C4-2B (cell line): ENCODE results near the gene MRPL55.

Experiments used
- CTCF ChIP-seq: fragments of 450-650 bp; conservative IDR thresholded peaks from 2 replicates; pipeline ENCODE4 v1.5.1; 2017; ENCODE audit warnings: mild to moderate bottlenecking
- ZFX ChIP-seq: fragments of 450-650 bp; IDR thresholded peaks from 2 replicates; pipeline ENCODE4 v1.6.1; 2017

DNA sequence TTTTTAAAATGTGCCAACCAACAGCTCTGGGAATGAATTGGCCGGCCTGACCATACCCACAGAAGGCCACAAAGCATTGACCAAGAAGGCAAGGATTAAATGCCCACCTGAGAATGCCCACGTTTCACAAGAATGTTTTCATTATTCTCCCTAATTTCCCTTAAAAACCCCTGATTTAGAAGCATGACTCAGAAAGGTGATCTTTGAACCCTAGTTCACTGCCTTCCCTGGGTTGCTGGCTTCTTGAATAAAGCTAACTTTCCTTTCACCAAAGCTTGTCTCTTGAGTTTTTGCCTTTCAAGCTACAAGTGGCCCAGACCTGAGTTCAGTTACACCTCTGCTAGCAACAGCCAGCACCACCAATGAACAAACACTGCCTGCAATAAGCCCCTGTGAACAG is 14.4 kb upstream of the MRPL55 start:
- TF ChIP-seq CTCF (no peak), ZFX (no peak)
